ENCODE data around the gene NEDD9. TPM values are rescaled to one million over a fixed set of nuclear protein-coding genes. Genes with fewer than 3 reads are reported as not detected.

Gene NEDD9
- total and polyA plus RNA-seq, 2 of the 13 experiments (the other 11 are each of a cell fraction or from before 2014, with no cell fraction given) = 27.1 to 389 TPM

- peak; percentile 58; the same call in 1 of the 2 replicates for TF ChIP-seq ZBTB25 (CRISPR knock-in tag; IDR thresholded peaks at IDR 0.05)
- 0 out of 2 replicates have a peak, but pooled peaks have one; percentile 52 for TF ChIP-seq ZNF3 (CRISPR knock-in tag; IDR thresholded peaks at IDR 0.05)
- peak; percentile 84 for TF ChIP-seq TBX3 (IDR thresholded peaks at IDR 0.05; ENCODE audit: borderline replicate concordance)
- TF ChIP-seq ZBTB4 (CRISPR knock-in tag; IDR thresholded peaks at IDR 0.05; ENCODE audit: borderline replicate concordance) = no peak; the same call in 1 of the 2 replicates
- peak; percentile 46; the same call in 1 of the 2 replicates for TF ChIP-seq KMT2B (CRISPR knock-in tag; IDR thresholded peaks at IDR 0.05)
- no peak for TF ChIP-seq U2AF1 (optimal IDR thresholded peaks at IDR 0.05; ENCODE audit: low read depth, low read length)
- peak; percentile 85 for TF ChIP-seq FOXP4 (CRISPR knock-in tag; IDR thresholded peaks at IDR 0.05)
- TF ChIP-seq SOX5 (CRISPR knock-in tag; IDR thresholded peaks at IDR 0.05; ENCODE audit: borderline replicate concordance) = peak; percentile 83
- TF ChIP-seq ERF (CRISPR knock-in tag; IDR thresholded peaks at IDR 0.05) = peak; percentile 31; the same call in 1 of the 2 replicates
- no peak for TF ChIP-seq AKAP8 (CRISPR knock-in tag; IDR thresholded peaks at IDR 0.05)
- peak; percentile 40; the same call in 1 of the 2 replicates for TF ChIP-seq GMEB1 (CRISPR knock-in tag; IDR thresholded peaks at IDR 0.05; ENCODE audit: borderline replicate concordance)
- TF ChIP-seq TARDBP (CRISPR knock-in tag; IDR thresholded peaks at IDR 0.05) = peak; percentile 69
- TF ChIP-seq ZNF841 (CRISPR knock-in tag; IDR thresholded peaks at IDR 0.05; ENCODE audit: borderline replicate concordance) = no peak
- peak; percentile 98 for TF ChIP-seq HMGXB3 (CRISPR knock-in tag; IDR thresholded peaks at IDR 0.05; ENCODE audit: borderline replicate concordance)
Observed at GRCh38 chr6:11207199-11207968, 25.1 kb downstream of the NEDD9 start (continued).

Measured in HepG2 (cell line).